Muscle layer of duodenum (tissue), 2 donors: ENCODE measurements around the gene NID2.

Experiments used
- H3K27ac ChIP-seq: one replicate; pipeline ENCODE4 v1.7.0; 2013; ENCODE audit warnings: mild to moderate bottlenecking, low read length
- H3K27me3 ChIP-seq: one replicate; pipeline ENCODE4 v1.7.0; 2013; ENCODE audit warnings: low read depth, mild to moderate bottlenecking, control low read depth, low read length
- H3K36me3 ChIP-seq, 2 donors: one replicate each; pipeline ENCODE4 v1.7.0; 2013; ENCODE audit warnings: low read length in 2 of 2, control low read depth in 1 of 2, mild to moderate bottlenecking in 1 of 2; ENCODE audit not compliant: insufficient read depth in 2 of 2, control insufficient read depth in 1 of 2
- H3K4me1 ChIP-seq, 2 donors: one replicate each; pipeline ENCODE4 v1.7.0; 2013; ENCODE audit warnings: low read length in 2 of 2, mild to moderate bottlenecking in 2 of 2, control low read depth in 1 of 2, moderate library complexity in 1 of 2; ENCODE audit not compliant: insufficient read depth in 2 of 2, control insufficient read depth in 1 of 2
- H3K4me3 ChIP-seq, 2 donors: one replicate each; pipeline ENCODE4 v1.7.0; 2013; ENCODE audit warnings: low read length in 2 of 2, low read depth in 1 of 2, mild to moderate bottlenecking in 1 of 2
- H3K9me3 ChIP-seq, 2 donors: one replicate each; pipeline ENCODE4 v1.7.0; 2013; ENCODE audit warnings: low read length in 2 of 2, control low read depth in 1 of 2, mild to moderate bottlenecking in 1 of 2; ENCODE audit not compliant: control insufficient read depth in 1 of 2
- donor health status: healthy.

NID2 gene

DNA sequence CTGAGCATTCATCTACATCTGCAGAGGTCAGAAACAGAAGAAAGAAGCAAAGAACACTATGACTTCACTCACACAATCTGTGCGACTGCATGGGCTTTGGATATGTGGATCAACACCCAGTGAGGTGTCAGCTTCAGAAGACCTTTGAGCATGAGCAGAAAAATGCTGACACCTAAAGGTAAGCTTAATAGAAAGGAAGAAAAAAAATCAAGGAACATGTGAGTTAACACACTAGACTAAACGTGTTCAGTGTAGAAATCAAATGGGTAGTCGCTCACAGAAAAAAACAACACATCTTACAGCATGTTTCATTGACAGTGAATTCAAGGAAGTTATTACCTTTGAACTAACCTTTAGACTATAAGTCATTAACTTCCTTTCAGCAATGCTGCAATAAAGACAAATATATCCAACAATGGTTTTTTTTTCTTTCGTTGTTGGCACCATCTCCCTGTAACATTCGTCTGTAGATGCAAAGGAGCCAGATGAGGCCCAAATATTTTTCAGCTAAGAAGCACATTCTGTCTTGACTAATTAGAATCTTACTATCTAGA, 48.6 kb downstream of the NID2 start:
- H3K27ac ChIP-seq: no peak overlapping the region
- H3K36me3 ChIP-seq: peaks cover 14 to 16% of the 10 kb centered on the region in 2 donors
- no peaks in the 10 kb centered on the region for H3K9me3 ChIP-seq
- H3K27me3 ChIP-seq: no peaks in the 10 kb centered on the region
- H3K4me3 ChIP-seq: no peak overlapping the region
- H3K4me1 ChIP-seq: peaks cover 0 to 16% of the 10 kb centered on the region in 2 donors

DNA sequence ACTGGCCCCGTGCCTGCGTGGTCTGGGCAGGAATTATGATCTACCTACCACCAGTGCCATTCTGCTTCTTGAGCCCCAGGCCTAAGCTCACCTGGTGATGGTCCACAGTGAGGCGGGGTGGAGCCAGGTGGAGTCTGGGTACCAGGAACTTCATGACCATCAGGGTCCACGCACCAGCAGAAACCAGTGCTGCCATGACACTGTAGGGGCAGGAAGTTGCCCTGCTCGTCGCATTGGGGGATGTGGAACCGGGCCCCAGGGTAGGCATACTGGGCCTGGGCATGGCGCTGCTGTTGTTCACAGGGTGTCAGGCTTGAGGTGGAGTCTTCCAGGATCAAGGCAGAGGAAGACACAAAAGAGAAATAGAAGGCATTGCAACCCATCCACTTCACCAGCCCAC, 49.9 kb downstream of the NID2 start:
- Histone ChIP-seq H3K27ac (no peak overlapping the region), H3K36me3 (peaks cover 14 to 16% of the 10 kb centered on the region in 2 donors)

DNA sequence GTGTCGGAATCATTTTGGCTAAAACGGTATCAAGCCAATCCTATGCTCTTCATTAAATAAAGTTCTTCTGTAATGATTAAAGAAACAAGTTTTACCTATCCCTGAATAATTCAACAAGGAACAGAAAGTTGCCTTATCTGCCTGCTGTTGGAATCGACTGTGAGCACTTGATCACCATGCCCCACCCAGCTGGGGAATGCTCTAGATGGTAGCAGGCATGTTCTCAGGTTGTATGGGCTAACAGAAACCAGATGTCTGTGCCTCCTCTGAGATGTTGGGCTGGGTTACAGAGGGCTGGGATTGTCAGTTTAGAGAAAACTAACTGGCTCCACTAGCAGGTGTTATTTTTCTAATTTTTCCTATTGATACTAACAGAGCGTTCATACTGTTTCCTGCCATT, 50.6 kb downstream of the NID2 start:
- H3K4me3 ChIP-seq: no peak overlapping the region
- no peak overlapping the region for H3K27ac ChIP-seq
- no peaks in the 10 kb centered on the region for H3K9me3 ChIP-seq
- H3K36me3 ChIP-seq: peaks cover 14 to 16% of the 10 kb centered on the region in 2 donors
- H3K27me3 ChIP-seq: no peaks in the 10 kb centered on the region
- H3K4me1 ChIP-seq: peaks cover 0 to 9% of the 10 kb centered on the region in 2 donors

More for the DNA sequence above, 49.9 kb downstream of the NID2 start:
- H3K4me3 ChIP-seq: no peak overlapping the region
- H3K9me3 ChIP-seq: no peaks in the 10 kb centered on the region
- no peaks in the 10 kb centered on the region for H3K27me3 ChIP-seq
- peaks cover 0 to 16% of the 10 kb centered on the region in 2 donors for H3K4me1 ChIP-seq

DNA sequence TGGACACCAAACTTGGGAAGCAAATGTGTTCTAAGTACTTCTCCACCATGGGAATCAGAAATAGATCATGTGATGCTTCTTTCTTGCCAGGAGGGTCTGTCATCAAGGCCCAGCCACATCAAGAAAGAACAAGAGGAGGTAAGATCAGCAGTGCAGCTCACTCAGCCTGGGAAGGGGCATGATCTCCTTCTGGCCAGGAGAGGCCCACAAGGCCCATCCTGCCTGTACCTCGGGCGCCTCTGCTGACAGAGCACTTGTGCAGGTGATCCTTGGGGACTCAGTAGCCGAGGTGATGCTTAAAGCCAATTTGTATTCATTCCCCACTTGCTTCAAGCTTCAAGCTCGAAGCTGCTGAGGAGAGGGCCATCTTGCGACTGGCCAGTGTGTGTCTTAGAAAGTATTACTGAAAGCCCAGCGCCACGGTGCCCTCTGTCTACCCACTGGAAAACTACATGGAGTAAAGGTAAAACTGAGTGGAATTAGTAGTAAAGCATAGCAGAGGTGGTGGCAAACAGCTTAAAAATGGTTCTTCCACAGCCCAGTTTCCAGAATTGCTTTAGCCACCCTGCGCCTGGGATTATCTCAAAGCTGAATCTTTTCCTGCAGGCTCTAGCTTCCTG, 53.3 kb downstream of the NID2 start:
- Histone ChIP-seq H3K4me3 (no peak overlapping the region), H3K36me3 (peaks cover 27 to 34% of the 10 kb centered on the region in 2 donors), H3K4me1 (peaks cover 0 to 6% of the 10 kb centered on the region in 2 donors), H3K27me3 (no peaks in the 10 kb centered on the region), H3K9me3 (no peaks in the 10 kb centered on the region), H3K27ac (no peak overlapping the region)

DNA sequence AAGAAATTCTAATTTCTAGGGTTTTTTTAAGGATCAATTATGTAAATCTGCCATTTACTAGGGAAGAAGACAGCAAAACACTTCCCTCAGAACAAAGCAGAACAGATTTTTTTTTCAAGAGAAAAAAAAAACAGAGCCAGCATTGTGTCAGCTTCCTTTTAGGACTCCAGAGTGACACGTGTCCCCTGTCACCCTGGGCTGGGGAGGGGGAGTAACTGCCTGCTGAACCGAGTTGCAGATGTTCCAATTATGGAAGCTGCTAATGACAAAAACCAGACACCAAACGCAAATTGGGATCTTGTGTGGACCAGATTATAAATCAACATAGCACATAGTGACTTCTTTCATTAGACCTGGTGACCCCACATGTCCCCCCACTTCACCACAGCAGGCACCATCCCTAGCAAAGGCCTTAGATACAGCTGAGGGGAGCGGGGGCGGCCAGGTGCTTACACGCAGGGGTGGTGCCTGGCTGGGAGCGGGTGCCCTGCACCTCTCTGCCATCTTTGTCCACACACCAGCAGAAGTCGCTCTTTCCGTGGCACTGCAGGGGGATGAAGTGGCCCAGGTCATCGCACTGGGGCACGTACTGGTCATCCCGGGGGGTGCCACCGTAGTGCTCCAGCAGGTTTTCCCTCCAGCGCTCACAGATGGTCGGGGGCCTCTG, 54.1 kb downstream of the NID2 start:
- H3K4me3 ChIP-seq: no peak overlapping the region
- no peaks in the 10 kb centered on the region for H3K9me3 ChIP-seq
- no peaks in the 10 kb centered on the region for H3K27me3 ChIP-seq
- no peak overlapping the region for H3K27ac ChIP-seq
- H3K36me3 ChIP-seq: peaks cover 30 to 33% of the 10 kb centered on the region in 2 donors
- H3K4me1 ChIP-seq: peaks cover 0 to 6% of the 10 kb centered on the region in 2 donors

DNA sequence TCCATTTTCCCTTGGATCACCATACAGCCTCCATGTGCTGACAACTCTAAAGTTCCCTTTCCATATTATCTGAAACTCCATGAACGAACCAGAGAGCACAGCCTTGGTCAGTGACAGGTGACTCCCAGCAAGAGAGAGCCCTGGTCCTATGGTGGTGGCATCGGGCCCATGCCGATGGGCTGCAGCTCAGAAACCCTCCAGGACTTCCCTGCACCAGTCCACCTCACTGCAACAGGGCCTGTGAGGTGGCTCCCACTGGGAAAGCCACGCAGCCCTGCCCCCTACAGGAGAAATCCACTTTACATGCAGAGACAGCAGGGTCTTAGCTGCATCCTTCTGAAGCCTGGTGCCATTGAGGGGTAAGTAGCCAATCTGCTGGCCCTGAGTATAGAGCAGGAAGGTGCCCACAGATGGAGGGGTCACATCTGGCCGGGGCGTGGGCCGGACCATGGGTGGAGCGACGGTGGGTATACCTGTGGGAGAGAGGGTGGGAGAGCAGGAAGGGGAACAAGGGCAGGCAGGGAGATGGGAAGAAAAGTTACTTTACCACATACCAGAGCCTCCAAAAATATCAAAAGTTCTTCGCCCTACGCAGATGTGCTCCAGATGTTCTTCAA, 54.8 kb downstream of the NID2 start:
- Histone ChIP-seq H3K4me3 (no peak overlapping the region), H3K36me3 (peaks cover 27 to 33% of the 10 kb centered on the region in 2 donors), H3K4me1 (peaks cover 0 to 6% of the 10 kb centered on the region in 2 donors), H3K9me3 (no peaks in the 10 kb centered on the region), H3K27ac (no peak overlapping the region), H3K27me3 (no peaks in the 10 kb centered on the region)

DNA sequence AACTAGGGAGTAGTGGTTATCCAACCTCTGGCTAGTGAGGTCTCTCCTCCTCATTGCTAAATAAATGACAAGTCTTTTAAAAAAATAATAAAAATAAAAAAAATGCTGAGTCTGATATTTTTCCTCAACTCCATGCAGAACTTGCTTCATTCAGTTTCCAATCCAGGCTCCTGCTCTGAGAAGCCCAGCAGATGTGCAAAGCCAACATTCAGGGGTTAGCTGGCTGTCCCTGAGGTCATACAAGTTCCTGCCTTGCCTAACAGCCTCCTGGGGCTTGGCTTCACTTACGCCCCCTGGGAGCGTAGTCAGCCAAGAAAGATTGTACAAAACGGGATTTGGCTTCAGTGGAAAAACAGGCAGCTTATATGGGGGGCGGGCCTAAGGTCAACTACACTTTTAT, 56.2 kb downstream of the NID2 start:
- Histone ChIP-seq H3K27me3 (no peaks in the 10 kb centered on the region), H3K27ac (no peak overlapping the region), H3K4me1 (peaks cover 0 to 6% of the 10 kb centered on the region in 2 donors), H3K36me3 (peaks cover 35 to 42% of the 10 kb centered on the region in 2 donors), H3K4me3 (no peak overlapping the region), H3K9me3 (no peaks in the 10 kb centered on the region)

DNA sequence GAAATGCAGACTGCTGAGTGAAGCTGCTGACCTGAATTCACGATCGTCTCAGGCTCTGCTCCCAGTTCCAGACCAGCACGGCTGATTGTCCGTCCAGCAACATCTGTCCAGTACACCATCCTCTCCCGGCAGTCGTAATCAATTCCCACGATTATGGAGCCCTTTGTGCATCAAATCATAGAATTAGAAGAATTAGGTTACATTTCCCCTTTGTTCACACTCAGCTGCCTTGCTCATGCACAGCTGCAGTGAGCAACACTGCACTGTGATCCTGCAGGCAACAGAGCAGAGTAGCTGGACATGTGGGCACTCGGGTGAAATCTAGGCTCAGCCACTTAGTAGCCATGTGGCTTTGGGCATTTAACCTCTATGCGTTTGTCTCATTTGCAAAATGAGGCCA, 57.3 kb downstream of the NID2 start:
- no peaks in the 10 kb centered on the region for H3K9me3 ChIP-seq
- H3K27ac ChIP-seq: no peak overlapping the region
- H3K36me3 ChIP-seq: peaks cover 46% of the 10 kb centered on the region in 2 donors
- H3K4me1 ChIP-seq: peaks cover 0 to 6% of the 10 kb centered on the region in 2 donors
- no peaks in the 10 kb centered on the region for H3K27me3 ChIP-seq
- no peak overlapping the region for H3K4me3 ChIP-seq

DNA sequence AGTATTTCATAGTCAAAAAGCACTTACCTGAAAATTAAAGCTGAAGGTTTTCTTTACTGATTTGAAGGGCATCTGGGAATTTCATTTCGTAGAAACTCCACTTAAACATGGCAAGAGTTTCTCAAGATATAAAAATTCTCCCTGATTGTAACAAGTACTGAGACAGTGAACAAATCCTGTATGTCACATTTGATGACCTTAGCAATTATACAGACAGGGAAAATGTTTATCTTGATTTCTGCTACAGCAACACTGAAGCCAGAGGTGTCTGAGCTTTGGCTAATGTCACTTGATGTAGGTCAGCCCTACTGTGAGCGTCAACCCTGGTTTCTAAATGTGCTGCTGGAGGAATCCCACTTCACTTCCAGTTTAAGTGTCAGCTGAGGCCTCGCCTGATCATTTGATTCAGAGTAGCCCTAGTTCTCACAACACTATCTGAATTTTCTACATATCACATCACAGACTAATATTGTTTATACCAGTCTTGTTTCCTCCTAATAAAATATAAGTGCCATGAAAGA, 58.6 kb downstream of the NID2 start:
- Histone ChIP-seq H3K9me3 (no peaks in the 10 kb centered on the region), H3K4me3 (no peak overlapping the region), H3K4me1 (peaks cover 0 to 4% of the 10 kb centered on the region in 2 donors), H3K36me3 (peaks cover 58 to 59% of the 10 kb centered on the region in 2 donors), H3K27ac (no peak overlapping the region), H3K27me3 (no peaks in the 10 kb centered on the region)

DNA sequence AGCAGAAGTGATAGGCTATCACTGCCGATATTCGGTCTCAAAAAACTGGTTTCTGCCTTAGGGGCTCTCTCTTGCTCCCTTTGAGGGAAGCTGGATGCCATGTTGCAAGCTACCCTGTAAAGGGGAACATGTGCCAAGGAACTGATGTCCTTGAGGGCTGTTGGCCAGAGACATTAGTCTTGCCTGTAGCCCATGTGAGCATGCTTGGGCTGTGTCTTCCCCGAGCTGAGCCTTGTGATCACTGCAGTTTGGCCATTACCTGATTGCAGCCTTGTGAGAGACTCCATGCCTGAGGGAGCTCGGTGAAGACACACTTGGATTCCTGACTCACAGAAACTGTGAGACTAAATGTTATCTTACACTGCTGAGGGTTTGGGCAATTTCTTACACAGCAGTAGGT, 60.7 kb downstream of the NID2 start:
- H3K36me3 ChIP-seq: peaks cover 68 to 72% of the 10 kb centered on the region in 2 donors

DNA sequence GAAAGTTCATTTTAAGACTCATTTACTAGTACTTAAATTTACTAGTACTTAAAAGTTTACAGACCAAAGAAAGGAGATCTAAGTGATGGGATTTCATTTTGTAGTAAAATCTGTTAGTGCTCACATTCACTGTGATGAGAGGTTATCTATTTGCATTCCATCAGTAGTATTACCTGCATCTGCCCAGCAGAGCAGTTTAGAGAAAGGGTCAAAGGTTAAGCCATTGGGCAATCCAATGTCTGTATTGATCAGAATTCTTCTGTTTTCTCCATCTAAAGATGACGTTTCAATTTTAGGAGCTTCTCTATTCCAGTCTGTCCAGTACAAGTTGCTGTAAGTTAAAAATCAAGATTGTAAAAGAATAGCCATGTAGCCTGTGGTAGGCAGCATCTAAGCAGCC, 61.2 kb downstream of the NID2 start:
- Histone ChIP-seq H3K36me3 (peaks cover 73 to 76% of the 10 kb centered on the region in 2 donors), H3K4me1 (peaks cover 0 to 11% of the 10 kb centered on the region in 2 donors), H3K27me3 (no peaks in the 10 kb centered on the region), H3K4me3 (no peak overlapping the region), H3K27ac (no peak overlapping the region), H3K9me3 (no peaks in the 10 kb centered on the region)

More for the DNA sequence above, 60.7 kb downstream of the NID2 start:
- no peak overlapping the region for H3K4me3 ChIP-seq
- H3K27me3 ChIP-seq: no peaks in the 10 kb centered on the region
- H3K9me3 ChIP-seq: no peaks in the 10 kb centered on the region
- no peak overlapping the region for H3K27ac ChIP-seq
- peaks cover 0 to 7% of the 10 kb centered on the region in 2 donors for H3K4me1 ChIP-seq
